Inflammatory macrophage treated with lipopolysaccharide for 4 hours (primary cell): ENCODE measurements around the gene AAMDC.
A peak's percentile ranks its signal among the peaks of the same experiment; 100 is the strongest.
"Not testable (repeated sequence)": the region's sequence is repeated elsewhere in the genome, so short reads cannot be mapped to it uniquely, and the experiment has no call there.

Experiments
- DNase-seq: peaks from one replicate; pipeline ENCODE4 v3.0.0-alpha.2; 2020

The AAMDC gene

DNA sequence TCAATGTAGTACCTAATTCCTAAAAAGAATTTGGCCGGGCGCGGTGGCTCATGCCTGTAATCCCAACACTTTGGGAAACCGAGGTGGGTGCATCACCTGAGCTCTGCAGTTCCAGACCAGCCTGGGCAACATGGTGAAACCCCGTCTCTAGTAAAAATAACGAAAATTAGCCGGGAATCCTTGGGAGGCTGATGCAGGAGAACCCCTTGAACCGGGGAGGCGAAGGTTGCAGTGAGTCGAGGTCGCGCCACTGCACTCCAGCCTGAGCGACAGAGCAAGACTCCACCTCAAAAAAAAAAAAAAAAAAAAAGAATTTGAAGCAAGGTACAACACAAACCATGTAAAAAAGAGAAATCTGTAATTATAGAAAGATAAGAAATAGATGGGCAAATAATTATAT lies 1.2 kb downstream of the AAMDC start:
- DNase-seq: not testable (repeated sequence)

- peak; percentile 19 for DNase-seq
Observed at GRCh38 chr11:77823775-77824174, 2.8 kb downstream of the AAMDC start.

- DNase-seq: no peak
Observed at GRCh38 chr11:77828926-77829325, 8.0 kb downstream of the AAMDC start.

- no peak for DNase-seq
Observed at GRCh38 chr11:77833302-77833701, 12.4 kb downstream of the AAMDC start.

DNA sequence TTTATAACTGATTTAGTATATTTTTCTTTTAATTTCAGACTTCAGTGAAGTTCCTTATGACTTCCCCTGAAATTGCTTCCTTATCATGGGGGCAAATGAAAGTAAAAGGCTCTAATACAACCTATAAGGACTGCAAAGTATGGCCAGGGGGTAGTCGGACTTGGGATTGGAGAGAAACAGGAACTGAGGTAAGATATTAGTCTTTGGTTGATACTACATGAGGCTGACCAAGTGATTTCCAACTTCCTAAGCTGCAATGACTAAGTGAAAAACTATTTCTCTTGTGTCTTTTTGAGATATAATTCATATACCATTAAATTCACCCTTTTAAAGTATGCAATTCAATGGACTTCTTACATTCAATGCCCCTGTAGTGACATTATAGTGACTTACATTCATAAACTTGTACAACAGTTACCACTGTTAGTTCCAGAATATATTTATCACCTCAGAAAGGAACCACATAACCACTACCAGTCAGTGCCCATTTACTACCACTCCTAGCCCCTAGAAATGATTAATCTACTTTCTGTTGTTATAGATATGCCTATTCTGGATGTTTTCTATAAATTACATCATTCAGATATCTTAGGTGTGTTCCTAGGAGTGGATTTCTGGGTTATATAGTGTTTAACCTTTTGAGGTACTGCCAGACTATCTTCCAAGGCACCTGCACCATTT lies 21.6 kb downstream of the AAMDC start:
- peak; percentile 56 for DNase-seq

DNA sequence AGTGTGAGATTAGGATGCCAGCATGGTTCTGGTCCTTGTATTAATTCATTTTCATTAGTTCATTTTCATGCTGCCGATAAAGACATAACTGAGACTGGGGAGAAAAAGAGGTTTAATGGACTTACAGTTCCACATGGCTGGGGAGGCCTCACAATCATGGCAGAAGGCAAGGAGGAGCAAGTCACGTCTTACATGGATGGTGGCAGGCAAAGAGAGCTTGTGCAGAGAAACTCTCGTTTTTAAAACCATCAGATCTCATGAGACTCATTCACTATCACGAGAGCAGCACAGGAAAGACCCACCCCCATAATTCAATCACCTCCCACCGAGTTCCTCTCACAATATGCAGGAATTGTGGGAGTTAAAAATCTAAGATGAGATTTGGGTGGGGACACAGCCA lies 22.8 kb downstream of the AAMDC start:
- DNase-seq: not testable (repeated sequence)

GRCh38 chr11:77851503-77851902 lies 30.6 kb downstream of the AAMDC start:
- DNase-seq: no peak

GRCh38 chr11:77854838-77855237 lies 33.9 kb downstream of the AAMDC start:
- no peak for DNase-seq

- DNase-seq: not testable (repeated sequence)
Observed at GRCh38 chr11:77857906-77858457, 37.0 kb downstream of the AAMDC start.

- DNase-seq: not testable (repeated sequence)
Observed at GRCh38 chr11:77861444-77861843, 40.5 kb downstream of the AAMDC start.

DNA sequence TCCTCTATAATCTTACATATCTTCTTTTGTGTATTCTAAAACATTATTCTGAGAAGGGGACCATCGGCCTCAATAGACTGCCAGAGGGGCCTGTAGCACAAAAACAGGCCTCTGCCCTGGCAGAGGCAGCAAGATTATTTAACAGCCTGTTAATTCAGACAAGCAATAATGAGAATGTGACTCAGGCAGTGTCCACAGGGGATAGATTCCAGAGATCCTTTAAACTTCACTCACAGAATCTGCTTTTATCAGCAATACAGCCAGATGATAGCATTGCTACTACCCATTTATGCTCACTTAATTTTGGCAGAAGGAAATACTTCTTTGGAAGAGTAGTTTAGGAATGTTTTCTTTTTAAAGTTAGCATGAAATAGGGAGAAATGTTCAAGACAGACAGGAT lies 44.9 kb downstream of the AAMDC start:
- DNase-seq: no peak

GRCh38 chr11:77866336-77866735 lies 45.4 kb downstream of the AAMDC start:
- DNase-seq: no peak

DNA sequence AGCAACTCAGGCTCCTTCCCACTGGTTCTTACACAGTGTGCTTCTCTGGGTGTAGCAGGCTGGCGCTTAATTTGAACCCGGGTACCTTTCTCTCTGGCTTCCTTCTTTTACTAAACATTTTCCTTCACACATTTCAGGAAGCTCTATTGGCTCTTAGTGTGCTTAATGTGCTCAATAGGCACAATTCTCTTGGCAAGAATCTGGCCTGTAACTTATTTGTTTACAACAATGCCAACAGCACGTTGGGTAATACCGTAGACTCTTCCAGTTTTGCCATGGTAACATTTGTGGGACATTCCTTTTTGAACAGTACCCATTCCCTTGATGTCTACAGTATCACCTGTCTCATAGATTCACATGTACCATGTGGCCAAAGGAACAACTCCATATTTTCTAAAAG lies 47.8 kb downstream of the AAMDC start:
- no peak for DNase-seq

DNA sequence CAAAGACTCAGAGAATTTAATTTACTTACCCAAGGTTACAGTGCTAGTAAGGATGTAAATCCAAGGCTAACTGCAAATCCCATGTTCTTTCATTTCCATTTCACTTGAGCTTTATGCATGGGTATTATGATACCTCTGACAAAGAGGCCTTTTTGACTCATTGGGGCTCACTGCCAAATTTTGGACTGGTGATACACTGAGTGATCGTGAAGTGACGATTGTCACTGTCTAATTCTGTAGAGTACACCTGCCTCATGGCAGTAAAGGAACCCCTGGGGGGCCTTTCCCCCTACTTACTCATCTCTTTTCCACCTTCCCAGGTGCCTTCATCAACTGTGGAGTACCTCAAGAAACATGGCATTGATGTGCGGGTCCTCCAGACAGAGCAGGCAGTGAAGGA lies 50.9 kb downstream of the AAMDC start:
- no peak for DNase-seq

DNA sequence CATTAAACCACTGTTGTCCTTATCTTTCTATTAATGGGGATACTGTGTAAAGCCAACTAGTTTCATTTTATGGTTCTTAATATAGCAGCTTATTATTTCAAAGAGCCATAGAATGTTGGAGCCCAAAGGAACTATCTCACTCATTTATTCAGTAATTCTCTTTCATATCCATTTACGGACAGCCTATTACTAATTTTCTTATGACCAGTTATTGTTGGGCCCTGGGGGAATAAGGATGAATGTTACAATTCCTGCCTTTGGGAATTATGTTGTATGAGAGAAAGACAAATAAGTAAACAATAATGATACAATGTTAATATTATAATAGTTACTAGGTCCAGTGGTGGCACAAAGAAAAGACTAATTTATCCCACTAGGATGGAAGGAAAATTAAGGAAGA lies 52.4 kb downstream of the AAMDC start:
- DNase-seq: no peak

GRCh38 chr11:77874206-77874605 lies 53.3 kb downstream of the AAMDC start:
- DNase-seq: no peak

DNA sequence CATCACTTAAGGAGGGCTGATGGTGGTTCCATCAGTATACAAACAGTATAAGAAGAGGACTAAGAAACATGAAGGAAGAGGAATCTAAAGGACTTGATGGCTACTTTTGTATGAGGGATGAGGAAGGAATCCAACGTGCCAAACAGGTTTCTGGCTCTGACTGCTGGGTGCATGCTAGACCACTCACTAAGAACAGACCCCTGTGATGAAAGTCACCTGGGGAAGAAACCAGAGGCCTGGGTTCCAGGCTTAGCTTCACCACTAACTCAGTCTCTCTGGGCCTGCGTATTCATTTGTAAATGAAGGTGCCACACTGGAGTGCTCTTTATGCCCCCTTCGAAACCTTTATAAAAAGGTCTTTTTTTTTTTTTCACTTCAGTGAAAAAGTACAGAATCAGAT lies 55.1 kb downstream of the AAMDC start:
- no peak for DNase-seq

DNA sequence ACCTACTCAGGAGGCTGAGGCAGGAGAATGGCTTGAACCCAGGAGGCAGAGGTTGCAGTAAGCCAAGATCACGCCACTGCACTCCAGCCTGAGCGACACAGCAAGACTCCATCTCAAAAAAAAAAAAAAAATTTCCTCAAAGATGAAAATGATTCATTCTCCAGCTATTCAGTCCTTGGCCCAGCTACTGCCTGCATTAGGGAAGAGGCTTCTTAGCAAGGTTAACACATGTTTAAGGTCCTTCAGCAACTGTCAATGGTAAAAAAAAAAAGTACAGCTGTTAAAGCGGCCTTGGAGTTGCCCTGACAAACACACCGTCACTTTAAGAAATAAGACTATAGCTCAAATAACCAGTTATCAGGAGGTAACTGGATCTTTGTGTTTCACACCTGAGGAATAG lies 57.3 kb downstream of the AAMDC start:
- DNase-seq: not testable (repeated sequence)

- no peak for DNase-seq
Observed at GRCh38 chr11:77879218-77879617, 58.3 kb downstream of the AAMDC start.

- DNase-seq: no peak
Observed at GRCh38 chr11:77882396-77882795, 61.5 kb downstream of the AAMDC start.

DNA sequence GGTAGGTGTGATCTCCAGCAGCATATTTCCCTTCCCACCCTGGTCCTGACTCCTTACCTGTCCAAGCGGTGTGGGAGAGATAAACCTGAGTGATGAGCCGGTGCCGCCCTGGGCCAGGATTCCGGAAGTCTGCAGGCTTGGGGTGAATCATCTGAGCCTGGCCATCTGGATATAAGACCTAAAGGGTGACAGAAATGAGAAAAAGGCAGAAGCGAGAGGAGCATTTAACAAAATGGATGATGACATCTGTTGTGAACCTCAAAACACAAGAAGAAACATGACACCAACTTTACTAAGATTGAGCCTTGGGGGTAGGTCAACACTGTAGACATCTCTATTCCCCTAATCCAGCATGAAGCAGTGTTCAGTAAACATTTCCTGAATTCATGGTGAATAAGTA lies 62.8 kb downstream of the AAMDC start:
- DNase-seq: no peak

- no peak for DNase-seq
Observed at GRCh38 chr11:77884186-77884828, 63.4 kb downstream of the AAMDC start.

- no peak for DNase-seq
Observed at GRCh38 chr11:77884829-77885190, 63.9 kb downstream of the AAMDC start.

GRCh38 chr11:77886401-77886800 lies 65.5 kb downstream of the AAMDC start:
- DNase-seq: no peak

GRCh38 chr11:77889045-77889444 lies 68.1 kb downstream of the AAMDC start:
- DNase-seq: not testable (repeated sequence)
